ENCODE data around the gene CREG2. TPM values are rescaled to one million over a fixed set of nuclear protein-coding genes. Genes with fewer than 3 reads are reported as not detected.

CREG2 gene
- total and polyA plus RNA-seq, 10 donors: 0.17 TPM; not detected in 9

DNA sequence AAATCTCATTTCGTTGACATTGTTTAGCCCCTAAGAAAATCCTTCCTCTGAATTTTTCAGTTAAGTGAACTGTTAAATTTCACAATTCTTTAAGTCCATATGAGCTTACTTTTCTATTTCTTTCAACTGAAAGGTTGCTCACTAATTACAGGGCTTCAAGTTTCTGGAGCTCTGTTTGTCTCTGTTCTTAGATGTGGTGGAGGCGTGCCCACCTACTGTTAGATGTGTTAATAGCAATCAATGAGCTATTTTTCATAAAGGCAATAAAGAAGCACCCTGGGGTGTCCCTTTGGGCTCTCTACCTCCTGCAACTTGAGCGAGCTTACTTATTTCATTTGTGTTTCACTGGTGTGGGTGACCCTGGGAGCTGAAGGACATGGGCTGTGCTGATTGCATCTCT is 25.0 kb downstream of the CREG2 start:
- Histone ChIP-seq H3K36me3 (no peaks in the 10 kb centered on the region), H3K4me1 (peaks cover 7 to 17% (median 12%) of the 10 kb centered on the region in 6 donors), H3K9me3 (no peaks in the 10 kb centered on the region), H3K4me3 (no peak overlapping the region), H3K27ac (peak overlapping the region in 1 of 8 donors; percentile 52), H3K27me3 (replicated peaks in 1 of 7) (no peaks in the 10 kb centered on the region)
- TF ChIP-seq POLR2A (IDR thresholded peaks at IDR 0.05) (no peak), POLR2AphosphoS5 (IDR thresholded peaks at IDR 0.05) (no peak)
- TF ChIP-seq, protein P1, sequence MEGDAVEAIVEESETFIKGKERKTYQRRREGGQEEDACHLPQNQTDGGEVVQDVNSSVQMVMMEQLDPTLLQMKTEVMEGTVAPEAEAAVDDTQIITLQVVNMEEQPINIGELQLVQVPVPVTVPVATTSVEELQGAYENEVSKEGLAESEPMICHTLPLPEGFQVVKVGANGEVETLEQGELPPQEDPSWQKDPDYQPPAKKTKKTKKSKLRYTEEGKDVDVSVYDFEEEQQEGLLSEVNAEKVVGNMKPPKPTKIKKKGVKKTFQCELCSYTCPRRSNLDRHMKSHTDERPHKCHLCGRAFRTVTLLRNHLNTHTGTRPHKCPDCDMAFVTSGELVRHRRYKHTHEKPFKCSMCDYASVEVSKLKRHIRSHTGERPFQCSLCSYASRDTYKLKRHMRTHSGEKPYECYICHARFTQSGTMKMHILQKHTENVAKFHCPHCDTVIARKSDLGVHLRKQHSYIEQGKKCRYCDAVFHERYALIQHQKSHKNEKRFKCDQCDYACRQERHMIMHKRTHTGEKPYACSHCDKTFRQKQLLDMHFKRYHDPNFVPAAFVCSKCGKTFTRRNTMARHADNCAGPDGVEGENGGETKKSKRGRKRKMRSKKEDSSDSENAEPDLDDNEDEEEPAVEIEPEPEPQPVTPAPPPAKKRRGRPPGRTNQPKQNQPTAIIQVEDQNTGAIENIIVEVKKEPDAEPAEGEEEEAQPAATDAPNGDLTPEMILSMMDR (IDR thresholded peaks at IDR 0.05 in 8 of 11, conservative IDR thresholded peaks at IDR 0.05 in 3 of 11): no peak
- DNase-seq: no peak
- intact Hi-C loops (cut with DNase I; ENCODE audit: low total_unique reads): no loop called here
- WGBS, 5 donors: 70 to 89% (median 76%) methylated on average over 3 of the region's 3 CpGs

DNA sequence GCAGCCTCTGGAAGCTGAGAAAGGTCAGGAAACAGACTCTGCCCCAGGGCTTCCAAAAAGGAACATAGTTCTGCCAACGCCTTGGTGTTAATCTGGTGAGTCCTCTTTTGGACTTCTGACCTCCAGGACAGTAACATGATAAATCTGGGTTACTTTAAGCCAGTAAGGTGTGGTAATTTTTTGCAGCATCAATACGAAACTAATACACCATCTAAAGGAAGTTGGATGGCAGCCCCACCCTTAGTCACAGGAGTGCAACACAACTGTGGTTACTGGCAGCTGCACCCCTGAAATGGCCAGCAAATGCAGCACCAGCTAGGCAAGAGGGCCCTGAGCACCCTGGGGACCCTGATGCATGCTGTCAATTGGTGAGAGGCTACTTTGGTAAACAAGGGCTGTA is 25.8 kb downstream of the CREG2 start:
- WGBS, 5 donors: 22 to 45% (median 35%) methylated on average over 2 of the region's 2 CpGs
- Histone ChIP-seq H3K4me3 (no peak overlapping the region), H3K4me1 (peaks cover 7 to 17% (median 12%) of the 10 kb centered on the region in 6 donors), H3K27me3 (replicated peaks in 1 of 7) (no peaks in the 10 kb centered on the region), H3K27ac (peak overlapping the region in 3 of 8 donors; percentile 18 to 52 (median 37)), H3K9me3 (no peaks in the 10 kb centered on the region), H3K36me3 (no peaks in the 10 kb centered on the region)
- TF ChIP-seq, protein P1 (IDR thresholded peaks at IDR 0.05 in 8 of 11, conservative IDR thresholded peaks at IDR 0.05 in 3 of 11): no peak
- TF ChIP-seq POLR2AphosphoS5 (IDR thresholded peaks at IDR 0.05) (no peak), POLR2A (IDR thresholded peaks at IDR 0.05) (no peak)
- DNase-seq: no peak
- intact Hi-C loops (cut with DNase I; ENCODE audit: low total_unique reads): no loop called here

DNA sequence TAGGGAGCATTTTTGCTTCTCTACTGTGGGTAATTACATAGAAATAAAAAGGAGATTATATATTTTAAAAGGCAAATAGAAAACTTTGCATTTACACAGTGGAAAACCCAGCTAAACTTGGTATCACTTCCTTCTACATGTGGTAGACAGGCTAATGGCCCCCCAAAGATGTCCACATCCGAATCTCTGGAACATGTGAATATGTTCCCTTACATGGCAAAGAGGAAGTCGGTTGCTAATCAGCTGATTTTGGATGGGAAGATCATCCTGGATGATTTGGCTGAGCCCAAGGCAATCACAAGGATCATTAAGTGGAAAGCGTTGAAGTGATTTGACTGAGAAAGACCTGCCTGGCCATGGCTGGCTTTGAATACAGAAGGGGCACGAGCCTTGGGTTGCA is 26.2 kb downstream of the CREG2 start:
- intact Hi-C loops (cut with DNase I; ENCODE audit: low total_unique reads): no loop called here
- no peaks in the 10 kb centered on the region for H3K9me3 ChIP-seq
- no peak for DNase-seq
- WGBS, 5 donors: 53 to 73% (median 64%) methylated on average over 4 of the region's 4 CpGs
- peak overlapping the region in 3 of 8 donors; percentile 18 to 52 (median 37) for H3K27ac ChIP-seq
- no peaks in the 10 kb centered on the region for H3K27me3 ChIP-seq (replicated peaks in 1 of 7)
- peaks cover 7 to 17% (median 12%) of the 10 kb centered on the region in 6 donors for H3K4me1 ChIP-seq
- no peak overlapping the region for H3K4me3 ChIP-seq
- H3K36me3 ChIP-seq: no peaks in the 10 kb centered on the region
- TF ChIP-seq POLR2A (IDR thresholded peaks at IDR 0.05): no peak
- TF ChIP-seq, protein P1 (IDR thresholded peaks at IDR 0.05 in 8 of 11, conservative IDR thresholded peaks at IDR 0.05 in 3 of 11): no peak
- TF ChIP-seq POLR2AphosphoS5 (IDR thresholded peaks at IDR 0.05): no peak

DNA sequence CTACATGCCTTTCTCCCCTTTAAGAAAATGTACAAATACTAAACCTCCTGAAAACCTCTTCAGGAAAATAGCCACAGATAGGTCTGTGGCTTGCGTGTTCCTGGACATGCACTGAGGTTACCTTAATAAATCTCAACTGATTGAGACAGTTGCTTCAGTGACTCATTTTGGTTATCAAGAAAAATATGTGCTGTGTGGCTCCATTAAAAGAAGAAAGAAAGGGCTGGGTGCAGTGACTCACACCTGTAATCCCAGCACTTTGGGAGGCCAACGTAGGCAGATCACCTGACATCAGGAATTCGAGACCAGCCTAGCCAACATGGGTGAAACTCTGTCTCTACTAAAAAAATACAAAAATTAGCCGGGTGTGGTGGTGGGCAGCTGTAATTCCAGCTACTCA is 27.1 kb downstream of the CREG2 start:
- H3K27ac ChIP-seq: no peak overlapping the region
- TF ChIP-seq POLR2AphosphoS5 (IDR thresholded peaks at IDR 0.05): no peak
- no peak for TF ChIP-seq POLR2A (IDR thresholded peaks at IDR 0.05)
- TF ChIP-seq, protein P1 (IDR thresholded peaks at IDR 0.05 in 8 of 11, conservative IDR thresholded peaks at IDR 0.05 in 3 of 11): no peak
- intact Hi-C loops (cut with DNase I; ENCODE audit: low total_unique reads): no loop called here
- H3K9me3 ChIP-seq: no peaks in the 10 kb centered on the region
- 67 to 93% (median 70%) methylated on average over 3 to 4 of the region's 4 CpGs for WGBS, 5 donors
- H3K27me3 ChIP-seq (replicated peaks in 1 of 7): no peaks in the 10 kb centered on the region
- H3K4me1 ChIP-seq: peaks cover 7 to 17% (median 12%) of the 10 kb centered on the region in 6 donors
- DNase-seq: no peak
- no peak overlapping the region for H3K4me3 ChIP-seq
- H3K36me3 ChIP-seq: no peaks in the 10 kb centered on the region

All from spleen (tissue), 11 donors.